HEK293 (cell line): Measurements from ENCODE around the gene CHD2.

Experiments
- KLF16 ChIP-seq: fragments of 450-650 bp; formaldehyde crosslinking; IDR thresholded peaks from 2 replicates; pipeline ENCODE4 v1.5.1; 2017; ENCODE audit warnings: missing biosample characterization, missing genetic modification characterization
- ZFP37 ChIP-seq: fragments of 450-650 bp; formaldehyde crosslinking; IDR thresholded peaks from 2 replicates; pipeline ENCODE4 v1.5.1; 2016; ENCODE audit warnings: missing biosample characterization, missing genetic modification characterization
- ZNF138 ChIP-seq: fragments of 450-650 bp; formaldehyde crosslinking; IDR thresholded peaks from 2 replicates; pipeline ENCODE4 v1.5.1; 2016; ENCODE audit warnings: missing biosample characterization, missing genetic modification characterization, borderline replicate concordance
- ZNF157 ChIP-seq: fragments of 450-650 bp; formaldehyde crosslinking; IDR thresholded peaks from 2 replicates; pipeline ENCODE4 v1.5.1; 2016; ENCODE audit warnings: missing biosample characterization, missing genetic modification characterization
- TF ChIP-seq, protein P1 (sequence below): fragments of 450-650 bp; formaldehyde crosslinking; IDR thresholded peaks from 2 replicates; pipeline ENCODE4 v1.5.1; 2016; ENCODE audit warnings: missing biosample characterization, missing genetic modification characterization
- TF ChIP-seq, protein P2 (sequence below): fragments of 450-650 bp; formaldehyde crosslinking; IDR thresholded peaks from 2 replicates; pipeline ENCODE4 v1.5.1; 2016; ENCODE audit warnings: missing biosample characterization, missing genetic modification characterization
- TF ChIP-seq, protein P3 (sequence below): fragments of 450-650 bp; formaldehyde crosslinking; IDR thresholded peaks from 2 replicates; pipeline ENCODE4 v1.5.1; 2016; ENCODE audit warnings: missing biosample characterization, missing genetic modification characterization

DNA sequence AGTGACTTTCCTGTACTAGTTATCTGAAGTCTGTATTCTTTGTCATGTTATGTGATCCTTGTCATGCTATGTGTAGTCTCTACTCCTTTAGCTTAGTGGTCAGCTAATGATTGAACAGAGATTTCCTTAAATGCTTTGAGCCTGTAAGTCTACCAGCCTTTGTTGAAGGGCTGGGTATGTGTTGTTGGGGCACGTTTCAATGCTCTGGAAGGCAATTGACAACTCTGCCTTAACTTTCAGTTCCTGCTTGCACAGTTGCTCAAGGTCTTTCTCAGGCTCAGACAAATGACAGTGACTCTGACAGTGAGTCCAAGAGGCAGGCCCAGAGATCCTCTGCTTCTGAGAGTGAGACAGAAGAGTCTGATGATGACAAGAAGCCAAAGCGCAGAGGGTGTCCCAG, 89.3 kb downstream of the CHD2 start:
- TF ChIP-seq, protein P1, sequence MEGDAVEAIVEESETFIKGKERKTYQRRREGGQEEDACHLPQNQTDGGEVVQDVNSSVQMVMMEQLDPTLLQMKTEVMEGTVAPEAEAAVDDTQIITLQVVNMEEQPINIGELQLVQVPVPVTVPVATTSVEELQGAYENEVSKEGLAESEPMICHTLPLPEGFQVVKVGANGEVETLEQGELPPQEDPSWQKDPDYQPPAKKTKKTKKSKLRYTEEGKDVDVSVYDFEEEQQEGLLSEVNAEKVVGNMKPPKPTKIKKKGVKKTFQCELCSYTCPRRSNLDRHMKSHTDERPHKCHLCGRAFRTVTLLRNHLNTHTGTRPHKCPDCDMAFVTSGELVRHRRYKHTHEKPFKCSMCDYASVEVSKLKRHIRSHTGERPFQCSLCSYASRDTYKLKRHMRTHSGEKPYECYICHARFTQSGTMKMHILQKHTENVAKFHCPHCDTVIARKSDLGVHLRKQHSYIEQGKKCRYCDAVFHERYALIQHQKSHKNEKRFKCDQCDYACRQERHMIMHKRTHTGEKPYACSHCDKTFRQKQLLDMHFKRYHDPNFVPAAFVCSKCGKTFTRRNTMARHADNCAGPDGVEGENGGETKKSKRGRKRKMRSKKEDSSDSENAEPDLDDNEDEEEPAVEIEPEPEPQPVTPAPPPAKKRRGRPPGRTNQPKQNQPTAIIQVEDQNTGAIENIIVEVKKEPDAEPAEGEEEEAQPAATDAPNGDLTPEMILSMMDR (tag by site-specific recombination) = no peak
- TF ChIP-seq, protein P2, sequence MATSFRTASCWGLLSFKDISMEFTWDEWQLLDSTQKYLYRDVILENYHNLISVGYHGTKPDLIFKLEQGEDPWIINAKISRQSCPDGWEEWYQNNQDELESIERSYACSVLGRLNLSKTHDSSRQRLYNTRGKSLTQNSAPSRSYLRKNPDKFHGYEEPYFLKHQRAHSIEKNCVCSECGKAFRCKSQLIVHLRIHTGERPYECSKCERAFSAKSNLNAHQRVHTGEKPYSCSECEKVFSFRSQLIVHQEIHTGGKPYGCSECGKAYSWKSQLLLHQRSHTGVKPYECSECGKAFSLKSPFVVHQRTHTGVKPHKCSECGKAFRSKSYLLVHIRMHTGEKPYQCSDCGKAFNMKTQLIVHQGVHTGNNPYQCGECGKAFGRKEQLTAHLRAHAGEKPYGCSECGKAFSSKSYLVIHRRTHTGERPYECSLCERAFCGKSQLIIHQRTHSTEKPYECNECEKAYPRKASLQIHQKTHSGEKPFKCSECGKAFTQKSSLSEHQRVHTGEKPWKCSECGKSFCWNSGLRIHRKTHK (tag by site-specific recombination) = no peak
- TF ChIP-seq ZNF138 (tag by site-specific recombination) (no peak), ZFP37 (tag by site-specific recombination) (no peak), KLF16 (no peak), ZNF157 (tag by site-specific recombination) (no peak)
- TF ChIP-seq, protein P3, sequence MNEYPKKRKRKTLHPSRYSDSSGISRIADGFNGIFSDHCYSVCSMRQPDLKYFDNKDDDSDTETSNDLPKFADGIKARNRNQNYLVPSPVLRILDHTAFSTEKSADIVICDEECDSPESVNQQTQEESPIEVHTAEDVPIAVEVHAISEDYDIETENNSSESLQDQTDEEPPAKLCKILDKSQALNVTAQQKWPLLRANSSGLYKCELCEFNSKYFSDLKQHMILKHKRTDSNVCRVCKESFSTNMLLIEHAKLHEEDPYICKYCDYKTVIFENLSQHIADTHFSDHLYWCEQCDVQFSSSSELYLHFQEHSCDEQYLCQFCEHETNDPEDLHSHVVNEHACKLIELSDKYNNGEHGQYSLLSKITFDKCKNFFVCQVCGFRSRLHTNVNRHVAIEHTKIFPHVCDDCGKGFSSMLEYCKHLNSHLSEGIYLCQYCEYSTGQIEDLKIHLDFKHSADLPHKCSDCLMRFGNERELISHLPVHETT (tag by site-specific recombination) = no peak
